ENCODE results near the gene TRERF1.
"Not testable (repeated sequence)": the region's sequence is repeated elsewhere in the genome, so short reads cannot be mapped to it uniquely, and the experiment has no call there.

The TRERF1 gene

GRCh38 chr6:42450477-42451332 is 1.0 kb downstream of the TRERF1 start:
- no peak for DNase-seq

DNA sequence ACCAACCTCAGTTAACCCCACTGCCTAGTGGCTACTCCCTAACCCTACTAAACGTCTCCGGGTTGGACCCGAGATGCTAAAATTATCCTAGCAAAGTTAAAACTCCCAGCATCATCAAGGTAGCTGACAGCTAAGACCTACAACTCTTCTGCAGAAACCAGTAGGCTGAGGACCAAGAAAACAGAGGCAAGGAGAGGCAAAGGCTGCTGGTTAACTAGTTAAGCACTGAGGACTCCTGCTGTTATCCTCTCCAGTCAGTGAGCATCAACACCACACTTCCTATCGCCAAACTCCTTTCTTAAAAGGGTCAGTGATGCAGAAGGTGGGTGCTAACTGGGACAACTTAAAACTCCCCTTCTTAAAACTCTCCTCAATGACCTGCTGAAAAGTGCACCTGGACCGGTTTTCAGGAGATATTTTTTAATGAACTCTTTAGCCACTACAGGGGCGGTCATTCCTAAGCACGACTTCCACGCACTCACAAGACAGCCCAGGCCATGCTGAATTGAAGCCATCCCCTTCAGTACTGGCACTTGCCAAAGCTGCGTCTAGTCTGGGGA is 1.7 kb downstream of the TRERF1 start:
- no peak for DNase-seq

- no peak for DNase-seq
Measured at GRCh38 chr6:42448927-42449659, 2.6 kb downstream of the TRERF1 start.

DNA sequence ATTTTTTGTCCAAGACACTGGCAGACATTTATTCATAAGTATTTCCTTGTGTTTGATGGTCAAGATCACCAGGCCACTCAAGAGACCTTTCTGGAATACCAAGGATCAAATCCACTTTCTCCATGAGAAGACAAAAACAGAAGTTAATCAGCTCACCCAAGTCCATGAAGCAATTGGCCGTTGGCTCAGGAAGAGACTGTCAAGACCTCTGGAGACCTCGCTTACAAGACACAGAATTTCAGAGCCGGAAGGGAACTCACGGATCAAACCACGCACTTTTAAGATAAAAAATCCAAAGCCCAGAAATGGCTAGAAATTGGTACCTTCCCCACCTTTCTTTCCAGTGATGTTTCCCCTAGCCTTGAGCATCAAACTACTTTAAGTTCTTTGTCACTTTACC is 3.3 kb downstream of the TRERF1 start:
- no peak for DNase-seq

GRCh38 chr6:42446996-42447395 is 4.7 kb downstream of the TRERF1 start:
- DNase-seq = no peak

- no peak for DNase-seq
Measured at GRCh38 chr6:42446370-42446769, 5.4 kb downstream of the TRERF1 start.

GRCh38 chr6:42445955-42446354 is 5.8 kb downstream of the TRERF1 start:
- DNase-seq = not testable (repeated sequence)

DNA sequence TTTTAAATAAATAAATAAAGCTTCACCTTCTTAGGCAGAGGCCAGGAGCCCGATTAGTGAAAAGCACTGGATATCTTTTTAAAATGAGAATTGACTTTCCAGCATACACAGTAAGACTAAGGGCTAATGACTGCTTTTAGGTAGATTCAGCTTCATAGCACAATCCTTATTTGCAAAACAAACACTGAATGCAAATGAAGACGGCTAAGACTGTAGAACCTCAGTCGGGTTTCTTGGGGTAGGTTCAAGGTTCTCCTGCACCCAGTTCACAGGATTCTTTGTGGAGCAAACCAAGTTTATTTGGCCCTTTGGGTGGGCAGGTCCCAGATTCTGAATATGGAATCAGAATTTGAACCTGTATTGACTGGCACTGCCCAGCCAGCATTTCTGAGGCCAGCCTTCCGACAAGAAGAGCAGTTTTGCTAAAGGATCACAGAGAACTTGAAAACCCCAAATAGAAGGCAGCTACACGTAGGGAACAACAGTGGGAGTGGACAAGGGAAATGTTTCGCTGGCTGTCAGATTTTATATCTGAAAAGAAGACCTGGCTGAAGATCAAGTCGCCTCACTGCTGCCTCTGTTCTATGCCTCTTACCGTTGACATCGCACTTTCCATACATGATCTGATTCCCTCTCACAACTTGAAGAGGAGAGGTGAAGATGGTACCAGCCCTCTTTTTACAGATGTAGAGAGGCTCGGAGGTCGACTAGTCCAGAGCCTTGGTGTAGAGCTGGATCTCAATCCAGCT is 8.2 kb downstream of the TRERF1 start:
- no peak for DNase-seq

DNA sequence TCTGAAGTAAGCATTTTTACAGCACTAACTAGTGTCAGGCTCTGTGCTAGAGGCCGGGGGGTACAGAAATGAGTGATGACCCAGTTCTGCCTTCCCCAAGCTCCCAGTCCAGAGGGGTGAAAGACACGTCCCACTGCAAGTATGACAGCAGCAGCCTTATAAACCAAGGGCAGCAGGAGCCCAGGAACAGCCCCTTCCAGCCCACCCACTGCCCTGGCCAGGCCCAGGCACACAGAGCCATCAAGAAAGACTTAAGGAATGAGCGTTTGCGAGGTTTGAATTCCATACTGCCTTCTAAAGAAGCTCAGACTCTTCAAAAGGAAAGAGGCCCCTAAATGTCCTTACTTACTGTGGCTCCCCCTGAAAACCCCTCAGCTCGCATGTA is 10.0 kb downstream of the TRERF1 start:
- DNase-seq = no peak

GRCh38 chr6:42440778-42441696 is 10.7 kb downstream of the TRERF1 start:
- DNase-seq = no peak

- no peak for DNase-seq
Measured at GRCh38 chr6:42440027-42440426, 11.7 kb downstream of the TRERF1 start.

- no peak for DNase-seq
Measured at GRCh38 chr6:42436825-42437224, 14.9 kb downstream of the TRERF1 start.

GRCh38 chr6:42434237-42434636 is 17.5 kb downstream of the TRERF1 start:
- DNase-seq = no peak

DNA sequence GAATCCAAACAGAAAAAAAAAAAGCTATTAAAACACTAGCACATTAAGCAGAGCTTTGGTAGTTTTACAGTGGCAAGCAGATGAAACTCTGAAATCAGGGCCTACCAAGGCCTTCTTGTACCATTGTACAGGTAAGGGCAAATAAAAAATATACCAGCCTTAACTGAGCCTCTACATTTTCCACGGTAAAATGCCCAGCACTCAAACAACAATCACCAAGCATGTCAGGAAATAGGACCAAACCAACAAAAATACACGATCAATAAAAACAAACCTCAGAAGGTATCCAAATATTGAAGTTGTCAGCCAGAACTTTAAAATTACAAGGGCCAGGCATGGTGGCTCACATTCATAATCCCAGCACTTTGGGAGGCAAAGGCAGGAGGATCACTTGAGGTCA is 18.3 kb downstream of the TRERF1 start:
- no peak for DNase-seq

DNA sequence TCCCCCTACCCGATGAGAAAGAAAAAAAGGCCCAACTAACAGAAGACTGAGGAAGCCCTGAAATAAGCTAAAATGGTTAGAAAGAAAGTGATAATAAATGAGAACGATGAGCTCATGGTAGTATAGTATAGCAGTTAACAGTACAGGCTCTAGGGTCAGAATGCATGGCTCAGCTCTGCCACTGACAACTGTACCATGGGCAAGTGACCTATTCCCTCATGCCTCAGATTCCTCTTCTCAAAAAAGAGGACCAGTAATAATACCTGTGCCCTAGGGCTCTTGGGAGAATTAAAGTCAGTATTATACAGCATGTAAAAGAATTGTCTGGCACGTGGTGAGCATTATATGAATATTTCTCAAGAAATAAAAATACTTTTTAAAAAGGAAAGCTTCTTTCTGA is 19.8 kb downstream of the TRERF1 start:
- DNase-seq = no peak

DNA sequence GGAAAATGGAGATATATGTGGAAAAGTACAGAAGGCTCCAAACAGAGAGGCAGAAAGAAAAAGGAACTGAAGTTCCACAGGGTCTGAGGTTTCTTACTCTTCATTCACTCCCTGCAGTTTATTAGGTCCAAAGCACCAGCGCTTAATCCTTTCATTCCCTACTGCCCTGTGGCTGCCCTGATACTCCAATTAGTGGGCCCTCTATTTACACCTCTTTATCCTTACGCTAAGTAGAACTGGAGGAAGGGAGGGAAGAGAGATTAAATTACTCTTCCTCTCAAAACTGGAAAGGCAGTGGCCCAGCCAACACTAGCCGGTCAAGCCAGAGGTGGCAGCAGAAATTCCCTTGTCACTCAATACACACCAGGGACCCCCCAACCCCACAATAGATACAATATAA is 20.4 kb downstream of the TRERF1 start:
- DNase-seq = no peak

GRCh38 chr6:42429836-42430235 is 21.9 kb downstream of the TRERF1 start:
- no peak for DNase-seq

DNA sequence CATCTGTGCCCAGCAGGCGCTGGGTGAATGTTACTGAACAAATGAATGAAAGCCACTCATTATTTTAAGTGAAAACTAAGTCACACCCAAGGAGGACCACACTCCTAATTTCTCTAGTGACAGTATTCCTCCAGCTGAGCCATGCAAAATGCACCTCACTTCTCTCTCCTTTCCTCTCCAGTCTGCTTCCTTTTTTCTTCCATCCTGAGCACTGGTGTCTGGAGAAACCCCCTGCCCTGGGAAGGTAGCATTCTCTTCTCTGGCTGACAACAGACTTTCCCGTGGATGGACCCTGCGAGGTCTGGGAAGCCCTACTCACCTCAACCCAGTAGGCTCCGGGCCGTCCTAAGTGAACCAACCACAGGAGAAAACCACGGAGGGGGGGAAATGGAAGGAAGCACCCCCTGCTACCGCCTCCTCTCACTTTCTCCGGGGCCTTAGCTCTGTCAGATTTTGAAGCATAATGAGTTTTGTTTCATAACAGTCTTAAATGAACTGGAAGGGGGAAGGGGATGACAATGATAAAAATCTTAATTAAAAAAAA is 22.6 kb downstream of the TRERF1 start:
- no peak for DNase-seq

- no peak for DNase-seq
Measured at GRCh38 chr6:42428326-42429041, 23.2 kb downstream of the TRERF1 start.

DNA sequence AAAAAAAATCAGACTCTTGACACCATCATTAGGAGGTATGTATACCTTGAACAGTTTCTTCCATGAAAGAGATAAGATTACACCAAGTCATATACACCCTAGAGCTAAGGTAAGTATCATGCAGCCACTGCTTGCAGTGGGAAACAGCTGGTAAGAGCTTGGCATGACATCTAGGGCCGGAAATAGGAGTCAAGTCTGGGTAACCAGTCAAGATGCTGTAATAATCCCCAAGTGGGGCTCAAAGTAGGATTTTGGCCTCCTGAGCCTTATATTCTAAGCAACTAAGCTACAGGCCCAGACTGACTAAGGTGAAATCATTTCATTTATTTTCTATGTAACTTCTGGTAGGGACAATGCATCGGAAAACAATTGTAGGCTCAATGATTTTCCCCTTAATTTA is 23.9 kb downstream of the TRERF1 start:
- DNase-seq = no peak

DNA sequence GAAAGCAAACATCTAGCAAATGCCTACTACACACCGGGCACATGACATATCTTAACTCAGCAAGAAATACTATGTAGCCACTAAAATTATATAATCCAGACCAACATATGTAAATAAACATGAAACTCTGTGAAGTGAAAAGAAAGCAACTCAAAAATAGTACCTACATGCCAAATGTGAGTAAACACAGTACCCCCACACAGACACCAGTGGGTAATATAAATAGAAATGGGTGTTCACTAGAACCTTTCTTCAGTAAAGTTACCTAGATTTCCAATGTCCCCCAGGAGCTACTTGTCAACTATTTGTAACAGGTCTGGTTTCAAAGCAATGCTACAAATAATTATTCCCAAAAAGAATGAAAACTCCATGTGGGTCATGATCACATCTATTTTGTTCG is 25.5 kb downstream of the TRERF1 start:
- DNase-seq = no peak

Data from NCI-H1048 (cell line).